ENCODE data around the gene SHISAL1.

SHISAL1 gene

GRCh38 chr22:44330744-44331660 is 18.3 kb upstream of the SHISAL1 start:
- Histone ChIP-seq H3K4me1 (ENCODE audit: low read length) (peaks cover 23% of the 10 kb centered on the region), H3K4me2 (ENCODE audit: low read length) (no peak overlapping the region), H3K79me2 (ENCODE audit: low read length) (no peaks in the 10 kb centered on the region), H3K9ac (ENCODE audit: low read length) (no peak overlapping the region), H3K36me3 (replicated peaks; ENCODE audit: low read depth, low read length) (no peaks in the 10 kb centered on the region), H3K27ac (ENCODE audit: low read length) (no peak overlapping the region), H2AFZ (ENCODE audit: low read depth, low read length) (no peak overlapping the region), H3K4me3 (ENCODE audit: low read length) (no peak overlapping the region), H3K27me3 (ENCODE audit: low read depth, low read length) (peaks cover 40% of the 10 kb centered on the region), H3K9me3 (ENCODE audit: insufficient read depth, low read length) (0 out of 2 replicates have a peak, but pooled peaks cover 5% of the 10 kb centered on the region), H4K20me1 (ENCODE audit: insufficient read depth, low read length) (peaks cover 26% of the 10 kb centered on the region)
- TF ChIP-seq EZH2phosphoT487 (IDR thresholded peaks at IDR 0.05; ENCODE audit: low read depth) (no peak), CTCF (IDR thresholded peaks at IDR 0.05; ENCODE audit: low read depth, low read length) (no peak)

- no peak overlapping the region for H3K27ac ChIP-seq (ENCODE audit: low read length)
- H3K27me3 ChIP-seq (ENCODE audit: low read depth, low read length): peaks cover 48% of the 10 kb centered on the region
- H3K36me3 ChIP-seq (replicated peaks; ENCODE audit: low read depth, low read length): no peaks in the 10 kb centered on the region
- no peak overlapping the region for H3K4me3 ChIP-seq (ENCODE audit: low read length)
- peaks cover 23% of the 10 kb centered on the region for H3K4me1 ChIP-seq (ENCODE audit: low read length)
- no peak overlapping the region for H3K9ac ChIP-seq (ENCODE audit: low read length)
- no peak overlapping the region for H2AFZ ChIP-seq (ENCODE audit: low read depth, low read length)
- H3K79me2 ChIP-seq (ENCODE audit: low read length): no peaks in the 10 kb centered on the region
- TF ChIP-seq CTCF (IDR thresholded peaks at IDR 0.05; ENCODE audit: low read depth, low read length): no peak
- TF ChIP-seq EZH2phosphoT487 (IDR thresholded peaks at IDR 0.05; ENCODE audit: low read depth): no peak
- peaks cover 26% of the 10 kb centered on the region for H4K20me1 ChIP-seq (ENCODE audit: insufficient read depth, low read length)
- peak overlapping the region; percentile 86 for H3K4me2 ChIP-seq (ENCODE audit: low read length)
- 0 out of 2 replicates have a peak, but pooled peaks cover 5% of the 10 kb centered on the region for H3K9me3 ChIP-seq (ENCODE audit: insufficient read depth, low read length)
Measured at GRCh38 chr22:44330188-44330743, 17.5 kb upstream of the SHISAL1 start.

- TF ChIP-seq CTCF (IDR thresholded peaks at IDR 0.05; ENCODE audit: low read depth, low read length) (no peak), EZH2phosphoT487 (IDR thresholded peaks at IDR 0.05; ENCODE audit: low read depth) (no peak)
- Histone ChIP-seq H3K79me2 (ENCODE audit: low read length) (no peaks in the 10 kb centered on the region), H3K9ac (ENCODE audit: low read length) (no peak overlapping the region; the same call in 1 of the 2 replicates), H3K27ac (ENCODE audit: low read length) (no peak overlapping the region), H3K36me3 (replicated peaks; ENCODE audit: low read depth, low read length) (no peaks in the 10 kb centered on the region), H3K4me1 (ENCODE audit: low read length) (peaks cover 23% of the 10 kb centered on the region), H3K27me3 (ENCODE audit: low read depth, low read length) (peaks cover 54% of the 10 kb centered on the region), H3K4me2 (ENCODE audit: low read length) (peak overlapping the region; percentile 86), H3K9me3 (ENCODE audit: insufficient read depth, low read length) (no peaks in the 10 kb centered on the region), H3K4me3 (ENCODE audit: low read length) (peak overlapping the region; percentile 62), H2AFZ (ENCODE audit: low read depth, low read length) (no peak overlapping the region), H4K20me1 (ENCODE audit: insufficient read depth, low read length) (peaks cover 26% of the 10 kb centered on the region)
Measured at GRCh38 chr22:44329179-44329796, 16.5 kb upstream of the SHISAL1 start.

GRCh38 chr22:44328762-44329161 is 16.0 kb upstream of the SHISAL1 start:
- peaks cover 59% of the 10 kb centered on the region for H3K27me3 ChIP-seq (ENCODE audit: low read depth, low read length)
- H4K20me1 ChIP-seq (ENCODE audit: insufficient read depth, low read length): peaks cover 26% of the 10 kb centered on the region
- no peak overlapping the region; the same call in 1 of the 2 replicates for H3K9ac ChIP-seq (ENCODE audit: low read length)
- no peak for TF ChIP-seq CTCF (IDR thresholded peaks at IDR 0.05; ENCODE audit: low read depth, low read length)
- H3K79me2 ChIP-seq (ENCODE audit: low read length): no peaks in the 10 kb centered on the region
- no peak overlapping the region for H3K27ac ChIP-seq (ENCODE audit: low read length)
- H3K4me2 ChIP-seq (ENCODE audit: low read length): peak overlapping the region; percentile 86
- no peak overlapping the region for H2AFZ ChIP-seq (ENCODE audit: low read depth, low read length)
- H3K36me3 ChIP-seq (replicated peaks; ENCODE audit: low read depth, low read length): no peaks in the 10 kb centered on the region
- no peaks in the 10 kb centered on the region for H3K9me3 ChIP-seq (ENCODE audit: insufficient read depth, low read length)
- peaks cover 23% of the 10 kb centered on the region for H3K4me1 ChIP-seq (ENCODE audit: low read length)
- H3K4me3 ChIP-seq (ENCODE audit: low read length): peak overlapping the region; percentile 62; the same call in 1 of the 2 replicates

Data from OCI-LY3 (cell line).